ENCODE data around the gene CENPL.
"Not testable (repeated sequence)": the region's sequence is repeated elsewhere in the genome, so short reads cannot be mapped to it uniquely, and the experiment has no call there.

CENPL gene

GRCh38 chr1:173802961-173803360 lies 21.7 kb downstream of the CENPL start:
- no peaks in the 10 kb centered on the region for H3K9me3 ChIP-seq (ENCODE audit: insufficient read depth, low read depth, low read length)
- no peak overlapping the region for H4K12ac ChIP-seq (ENCODE audit: low read depth, low read length)
- no peak overlapping the region for H2AFZ ChIP-seq (ENCODE audit: insufficient read depth, low read length, poor library complexity)
- H3K4ac ChIP-seq (ENCODE audit: low read depth, low read length) = no peak overlapping the region
- H2BK120ac ChIP-seq (ENCODE audit: insufficient read depth, low read length, poor library complexity) = no peak overlapping the region
- no peak overlapping the region for H4K8ac ChIP-seq (ENCODE audit: low read depth, low read length)
- no peak overlapping the region for H3K9ac ChIP-seq (ENCODE audit: low read length)
- no peaks in the 10 kb centered on the region for H3K4me1 ChIP-seq (ENCODE audit: control insufficient read depth in 1 of 2, insufficient read depth in 2 of 2, low read length in 2 of 2)
- H3K36me3 ChIP-seq (ENCODE audit: control insufficient read depth in 1 of 2, insufficient read depth in 2 of 2, low read length in 2 of 2) = peaks cover 8 to 9% of the 10 kb centered on the region in 2 experiments
- no peak for DNase-seq
- H2AK5ac ChIP-seq (ENCODE audit: low read length) = no peak overlapping the region
- H3K27ac ChIP-seq (ENCODE audit: low read depth, low read length) = no peak overlapping the region
- no peak overlapping the region for H3K4me2 ChIP-seq (ENCODE audit: low read length)
- no peak overlapping the region for H2BK12ac ChIP-seq (ENCODE audit: low read length)
- H3K23ac ChIP-seq (ENCODE audit: low read length) = no peak overlapping the region
- H3K79me1 ChIP-seq (ENCODE audit: low read length) = no peaks in the 10 kb centered on the region
- H3K14ac ChIP-seq (ENCODE audit: low read length) = no peak overlapping the region
- H3K18ac ChIP-seq (ENCODE audit: low read length) = no peak overlapping the region
- no peak overlapping the region for H3K4me3 ChIP-seq (ENCODE audit: low read depth, low read length)
- H2BK5ac ChIP-seq (ENCODE audit: low read depth, low read length, poor library complexity) = no peak overlapping the region
- no CpG with 5 or more reads among the region's 2 CpGs for WGBS (ENCODE audit: extremely low coverage, insufficient coverage, insufficient read length)
- no peak overlapping the region for H4K91ac ChIP-seq (ENCODE audit: low read depth, low read length)
- no peaks in the 10 kb centered on the region for H3K79me2 ChIP-seq (ENCODE audit: control insufficient read depth, insufficient read depth, low read length, poor library complexity)
- H3K27me3 ChIP-seq (ENCODE audit: insufficient read depth, low read length) = no peaks in the 10 kb centered on the region

DNA sequence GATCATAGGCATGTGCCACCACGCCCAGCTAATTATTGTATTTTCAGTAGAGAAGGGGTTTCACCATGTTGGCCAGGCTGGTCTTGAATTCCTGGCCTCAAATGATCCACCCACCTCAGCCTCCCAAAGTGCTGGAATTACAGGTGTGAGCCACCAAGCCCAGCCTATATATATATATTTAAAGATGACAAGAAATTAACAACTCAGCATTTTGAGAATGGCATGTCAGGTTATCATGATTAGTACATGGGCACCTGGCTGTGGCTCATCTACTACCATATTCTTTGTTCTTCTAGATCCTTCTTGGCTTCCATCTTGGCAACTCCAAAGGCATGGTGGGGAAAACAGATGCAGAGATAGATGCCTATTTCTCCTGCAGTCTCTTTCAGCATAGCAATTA lies 24.7 kb downstream of the CENPL start:
- not testable (repeated sequence) for H3K27me3 ChIP-seq (ENCODE audit: insufficient read depth, low read length); DNase-seq; H3K9me3 ChIP-seq (ENCODE audit: insufficient read depth, low read depth, low read length); H3K4me1 ChIP-seq (ENCODE audit: control insufficient read depth in 1 of 2, insufficient read depth in 2 of 2, low read length in 2 of 2); H3K9ac ChIP-seq (ENCODE audit: low read length); H3K27ac ChIP-seq (ENCODE audit: low read depth, low read length); H2AK5ac ChIP-seq (ENCODE audit: low read length); H4K8ac ChIP-seq (ENCODE audit: low read depth, low read length); H3K4me3 ChIP-seq (ENCODE audit: low read depth, low read length); H3K79me2 ChIP-seq (ENCODE audit: control insufficient read depth, insufficient read depth, low read length, poor library complexity); H4K91ac ChIP-seq (ENCODE audit: low read depth, low read length); H2BK5ac ChIP-seq (ENCODE audit: low read depth, low read length, poor library complexity); H3K79me1 ChIP-seq (ENCODE audit: low read length); H3K36me3 ChIP-seq (ENCODE audit: control insufficient read depth in 1 of 2, insufficient read depth in 2 of 2, low read length in 2 of 2); H3K23ac ChIP-seq (ENCODE audit: low read length); H2BK120ac ChIP-seq (ENCODE audit: insufficient read depth, low read length, poor library complexity); H3K14ac ChIP-seq (ENCODE audit: low read length); H4K12ac ChIP-seq (ENCODE audit: low read depth, low read length); H3K18ac ChIP-seq (ENCODE audit: low read length); H2AFZ ChIP-seq (ENCODE audit: insufficient read depth, low read length, poor library complexity); H3K4ac ChIP-seq (ENCODE audit: low read depth, low read length); H2BK12ac ChIP-seq (ENCODE audit: low read length); H3K4me2 ChIP-seq (ENCODE audit: low read length)
- no CpG with 5 or more reads among the region's 1 CpG for WGBS (ENCODE audit: extremely low coverage, insufficient coverage, insufficient read length)

DNA sequence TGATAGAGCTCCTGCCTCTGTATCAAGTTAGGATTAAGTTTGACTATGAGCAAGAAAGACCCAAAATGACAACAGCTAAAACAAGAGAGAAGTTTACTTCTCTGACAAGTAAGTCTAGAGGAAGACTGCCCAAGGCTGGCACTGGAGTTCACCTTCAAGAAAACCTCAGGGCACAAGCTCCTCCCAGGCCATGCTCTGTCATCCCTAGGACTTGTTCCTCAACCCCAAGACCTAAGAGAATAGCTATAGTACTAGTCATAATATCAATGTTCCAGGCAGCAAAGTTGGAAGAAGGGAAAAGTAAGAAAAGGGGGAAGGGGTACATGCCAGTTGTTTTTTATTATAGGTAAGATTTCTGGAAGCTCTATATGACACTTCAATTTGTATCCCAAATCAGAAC lies 26.6 kb downstream of the CENPL start:
- H3K27me3 ChIP-seq (ENCODE audit: insufficient read depth, low read length) = no peaks in the 10 kb centered on the region
- no peak overlapping the region for H2AFZ ChIP-seq (ENCODE audit: insufficient read depth, low read length, poor library complexity)
- H3K79me2 ChIP-seq (ENCODE audit: control insufficient read depth, insufficient read depth, low read length, poor library complexity) = no peaks in the 10 kb centered on the region
- no peak overlapping the region for H4K91ac ChIP-seq (ENCODE audit: low read depth, low read length)
- no peak overlapping the region for H2AK5ac ChIP-seq (ENCODE audit: low read length)
- H3K4me3 ChIP-seq (ENCODE audit: low read depth, low read length) = no peak overlapping the region
- no peak overlapping the region for H3K14ac ChIP-seq (ENCODE audit: low read length)
- no peaks in the 10 kb centered on the region for H3K4me1 ChIP-seq (ENCODE audit: control insufficient read depth in 1 of 2, insufficient read depth in 2 of 2, low read length in 2 of 2)
- no peak overlapping the region for H4K8ac ChIP-seq (ENCODE audit: low read depth, low read length)
- no peak overlapping the region for H3K4me2 ChIP-seq (ENCODE audit: low read length)
- no peak overlapping the region for H2BK120ac ChIP-seq (ENCODE audit: insufficient read depth, low read length, poor library complexity)
- H3K79me1 ChIP-seq (ENCODE audit: low read length) = no peaks in the 10 kb centered on the region
- peaks cover 5% of the 10 kb centered on the region in 2 experiments for H3K36me3 ChIP-seq (ENCODE audit: control insufficient read depth in 1 of 2, insufficient read depth in 2 of 2, low read length in 2 of 2)
- no peak overlapping the region for H3K4ac ChIP-seq (ENCODE audit: low read depth, low read length)
- H3K9me3 ChIP-seq (ENCODE audit: insufficient read depth, low read depth, low read length) = no peaks in the 10 kb centered on the region
- H3K9ac ChIP-seq (ENCODE audit: low read length) = no peak overlapping the region
- no peak overlapping the region for H2BK12ac ChIP-seq (ENCODE audit: low read length)
- no peak overlapping the region for H2BK5ac ChIP-seq (ENCODE audit: low read depth, low read length, poor library complexity)
- peak; percentile 1 to 40 for DNase-seq
- no peak overlapping the region for H3K18ac ChIP-seq (ENCODE audit: low read length)
- H3K23ac ChIP-seq (ENCODE audit: low read length) = no peak overlapping the region
- no peak overlapping the region for H4K12ac ChIP-seq (ENCODE audit: low read depth, low read length)
- H3K27ac ChIP-seq (ENCODE audit: low read depth, low read length) = no peak overlapping the region

DNA sequence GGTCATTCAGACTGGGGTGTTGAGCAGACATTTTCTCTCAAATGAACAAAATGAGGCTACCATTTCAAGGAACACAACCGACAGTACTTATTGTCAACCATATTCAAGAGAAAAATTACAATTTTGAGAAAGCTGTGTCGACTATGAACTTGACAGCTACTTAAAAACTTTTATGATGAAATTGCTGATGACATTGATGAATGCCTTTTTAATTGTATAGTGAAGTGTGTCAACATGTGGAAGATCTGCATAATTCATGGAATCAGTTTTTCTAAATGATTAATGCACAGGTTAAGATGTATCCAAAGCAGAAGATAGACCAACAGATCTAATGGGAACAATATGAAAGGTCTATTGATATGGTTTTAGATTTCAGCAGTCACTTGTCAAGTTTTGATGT lies 34.8 kb downstream of the CENPL start:
- H3K4ac ChIP-seq (ENCODE audit: low read depth, low read length) = no peak overlapping the region
- H3K14ac ChIP-seq (ENCODE audit: low read length) = no peak overlapping the region
- no peak overlapping the region for H2BK12ac ChIP-seq (ENCODE audit: low read length)
- no peak overlapping the region for H4K12ac ChIP-seq (ENCODE audit: low read depth, low read length)
- H2AK5ac ChIP-seq (ENCODE audit: low read length) = no peak overlapping the region
- no peak overlapping the region for H3K4me2 ChIP-seq (ENCODE audit: low read length)
- no peaks in the 10 kb centered on the region for H3K79me2 ChIP-seq (ENCODE audit: control insufficient read depth, insufficient read depth, low read length, poor library complexity)
- DNase-seq = no peak
- no peak overlapping the region for H4K8ac ChIP-seq (ENCODE audit: low read depth, low read length)
- H3K27me3 ChIP-seq (ENCODE audit: insufficient read depth, low read length) = no peaks in the 10 kb centered on the region
- H3K18ac ChIP-seq (ENCODE audit: low read length) = no peak overlapping the region
- no peak overlapping the region for H3K27ac ChIP-seq (ENCODE audit: low read depth, low read length)
- H4K91ac ChIP-seq (ENCODE audit: low read depth, low read length) = no peak overlapping the region
- no CpG with 5 or more reads among the region's 2 CpGs for WGBS (ENCODE audit: extremely low coverage, insufficient coverage, insufficient read length)
- no peak overlapping the region for H2BK120ac ChIP-seq (ENCODE audit: insufficient read depth, low read length, poor library complexity)
- H3K4me1 ChIP-seq (ENCODE audit: control insufficient read depth in 1 of 2, insufficient read depth in 2 of 2, low read length in 2 of 2) = no peaks in the 10 kb centered on the region
- H3K9me3 ChIP-seq (ENCODE audit: insufficient read depth, low read depth, low read length) = no peaks in the 10 kb centered on the region
- no peak overlapping the region for H3K4me3 ChIP-seq (ENCODE audit: low read depth, low read length)
- no peak overlapping the region for H3K9ac ChIP-seq (ENCODE audit: low read length)
- H3K36me3 ChIP-seq (ENCODE audit: control insufficient read depth in 1 of 2, insufficient read depth in 2 of 2, low read length in 2 of 2) = no peaks in the 10 kb centered on the region
- H3K23ac ChIP-seq (ENCODE audit: low read length) = no peak overlapping the region
- no peak overlapping the region for H2AFZ ChIP-seq (ENCODE audit: insufficient read depth, low read length, poor library complexity)
- no peaks in the 10 kb centered on the region for H3K79me1 ChIP-seq (ENCODE audit: low read length)
- H2BK5ac ChIP-seq (ENCODE audit: low read depth, low read length, poor library complexity) = no peak overlapping the region

All from trophoblast cell (in vitro differentiated cells and primary cell).